GM12875 (cell line): Measurements from ENCODE around the gene SNTN.

ENCODE experiments used
- H3K4me3 ChIP-seq: one replicate; pipeline ENCODE4 v1.5.1; 2011; ENCODE audit warnings: low read depth, low read length, control low read depth
- CTCF ChIP-seq: IDR thresholded peaks from 2 replicates; pipeline ENCODE4 v1.5.1; 2011; ENCODE audit warnings: low read depth, mild to moderate bottlenecking, control low read depth, inconsistent platforms, low read length, moderate library complexity, borderline replicate concordance; ENCODE audit not compliant: insufficient read depth

Gene SNTN

DNA sequence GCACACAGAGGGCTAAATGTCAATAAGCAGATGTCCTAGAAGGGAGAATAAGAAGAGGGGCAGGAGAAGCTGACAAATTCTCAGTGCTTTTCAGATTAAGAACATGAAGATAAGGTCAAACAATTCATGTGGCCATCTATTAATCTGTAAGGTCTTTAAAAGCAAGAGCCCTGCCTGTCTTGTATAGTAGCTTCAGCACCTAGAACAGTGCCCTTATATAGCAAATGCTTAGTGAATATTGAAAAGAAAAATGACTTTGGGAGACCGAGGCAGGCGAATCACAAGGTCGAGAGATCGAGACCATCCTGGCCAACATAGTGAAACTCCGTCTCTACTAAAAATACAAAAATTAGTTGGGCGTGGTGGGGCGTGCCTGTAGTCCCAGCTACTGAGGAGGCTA lies 18.1 kb downstream of the SNTN start:
- no peak for TF ChIP-seq CTCF
- no peak overlapping the region for H3K4me3 ChIP-seq

DNA sequence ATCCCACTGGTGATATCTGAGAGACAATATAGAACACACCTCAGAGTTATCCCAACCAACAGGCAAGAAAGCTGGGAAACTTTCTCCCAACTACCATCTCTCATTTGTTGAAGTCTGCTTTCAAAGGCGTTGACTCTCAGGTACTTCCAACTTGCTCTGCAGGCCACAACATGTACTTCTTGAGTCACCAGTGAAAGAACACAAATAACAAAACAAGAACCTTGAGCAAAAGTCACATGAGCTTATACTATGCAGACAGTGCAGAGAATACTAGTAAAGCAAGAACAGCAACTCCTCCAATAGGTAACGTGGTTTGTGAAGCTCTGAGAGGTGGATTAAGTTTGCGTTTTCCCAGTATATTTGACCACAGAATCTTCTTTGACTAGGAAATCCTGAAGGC lies 20.6 kb downstream of the SNTN start:
- no peak overlapping the region for H3K4me3 ChIP-seq
- TF ChIP-seq CTCF: no peak

GRCh38 chr3:63674586-63674985 lies 22.1 kb downstream of the SNTN start:
- TF ChIP-seq CTCF: no peak
- H3K4me3 ChIP-seq: no peak overlapping the region

GRCh38 chr3:63679186-63679585 lies 26.7 kb downstream of the SNTN start:
- no peak overlapping the region for H3K4me3 ChIP-seq
- no peak for TF ChIP-seq CTCF

GRCh38 chr3:63684081-63684480 lies 31.6 kb downstream of the SNTN start:
- no peak overlapping the region for H3K4me3 ChIP-seq
- TF ChIP-seq CTCF: no peak

- no peak overlapping the region for H3K4me3 ChIP-seq
- no peak for TF ChIP-seq CTCF
Measured at GRCh38 chr3:63685340-63685739, 32.9 kb downstream of the SNTN start.

DNA sequence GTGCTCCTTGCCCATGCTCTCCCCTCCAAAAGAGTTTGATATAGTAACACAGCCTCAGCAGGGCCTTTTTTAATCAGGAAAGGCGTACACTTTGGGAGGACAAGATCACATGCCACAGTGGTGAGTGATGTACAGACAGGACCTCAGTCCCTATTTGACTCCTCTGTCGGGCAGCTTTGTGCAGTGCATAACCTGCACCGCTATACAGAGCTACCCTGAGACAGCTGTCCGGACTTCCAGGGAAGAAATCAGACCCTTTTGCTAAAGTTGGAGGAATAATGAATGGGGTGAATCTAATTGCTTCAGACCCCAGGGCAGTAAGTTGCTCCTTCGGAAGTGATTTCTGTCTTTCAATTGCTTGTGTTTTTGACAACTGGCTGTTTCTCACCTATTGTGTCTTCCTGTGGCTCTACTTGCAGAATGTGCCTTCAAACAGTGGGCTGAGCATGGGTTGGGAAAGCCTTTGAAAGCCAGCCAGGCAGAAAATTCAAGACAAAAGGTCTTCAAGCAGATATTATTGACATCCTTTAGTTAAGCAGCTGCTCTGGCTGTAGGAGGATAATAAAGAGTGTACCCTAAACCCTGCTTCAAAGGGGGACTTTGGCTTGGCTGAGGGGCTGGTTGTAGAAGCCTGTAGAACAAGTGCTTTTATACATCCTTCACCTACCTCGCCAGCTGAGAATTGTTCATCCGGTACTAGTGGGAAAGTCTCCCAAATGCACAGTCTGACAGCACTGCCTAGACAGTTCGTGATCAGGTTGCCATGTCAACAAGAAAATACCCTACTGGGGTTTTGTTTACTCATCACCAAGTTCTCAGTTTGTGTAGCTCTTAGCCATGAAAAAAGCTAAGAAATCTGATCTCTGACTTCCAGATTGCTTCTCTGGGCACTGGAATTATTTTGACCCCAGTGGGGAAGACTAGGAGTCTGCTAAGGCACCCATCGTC lies 35.1 kb downstream of the SNTN start:
- TF ChIP-seq CTCF: no peak
- H3K4me3 ChIP-seq: no peak overlapping the region
